Heart right ventricle (tissue), 16 donors: ENCODE data around the gene PLXNC1. TPM values are rescaled to one million over a fixed set of nuclear protein-coding genes. Genes with fewer than 3 reads are reported as not detected.

ENCODE experiments used
- ATAC-seq, 8 donors: fragments of 200-7000 bp; cut with Tn5 transposase; one replicate each; pipeline ENCODE4 v1.9.1; 2020; ENCODE audit warnings: mild to moderate bottlenecking in 8 of 8, moderate library complexity in 8 of 8, moderate number of reproducible peaks in 1 of 8
- DNase-seq, 2 donors: peaks; one replicate each; pipeline ENCODE4 v3.0.0-alpha.2; 2020
- H3K27ac ChIP-seq, 10 donors: fragments of 200-600 bp; sonication (generic) in 2 of 10; one replicate each; pipeline versions ENCODE4 v1.5.0 to v1.8.0; 2020 to 2022; ENCODE audit warnings: mild to moderate bottlenecking in 3 of 10
- H3K27me3 ChIP-seq, 7 donors: fragments of 200-600 bp; one replicate each; pipeline ENCODE4 v1.8.0; 2021 to 2022; ENCODE audit warnings: mild to moderate bottlenecking in 2 of 7
- H3K36me3 ChIP-seq, 9 donors: fragments of 200-600 bp; sonication (generic) in 1 of 9; one replicate each; pipeline versions ENCODE4 v1.5.0 to v1.8.0; 2020 to 2022; ENCODE audit warnings: mild to moderate bottlenecking in 2 of 9
- H3K4me1 ChIP-seq, 9 donors: fragments of 200-600 bp; sonication (generic) in 1 of 9; one replicate each; pipeline versions ENCODE4 v1.5.0 to v1.8.0; 2020 to 2022; ENCODE audit warnings: mild to moderate bottlenecking in 4 of 9
- H3K4me3 ChIP-seq, 10 donors: fragments of 200-600 bp; sonication (generic) in 2 of 10; one replicate each; pipeline versions ENCODE4 v1.5.0 to v1.8.0; 2020 to 2022; ENCODE audit warnings: mild to moderate bottlenecking in 7 of 10, moderate library complexity in 2 of 10
- H3K9me3 ChIP-seq, 11 donors: fragments of 200-600 bp in 10 of 11; sonication (generic) in 2 of 11; one replicate each; pipeline versions ENCODE4 v1.5.0 to v1.8.0; 2013 to 2022; ENCODE audit warnings: mild to moderate bottlenecking in 2 of 11, control low read depth in 1 of 11, moderate library complexity in 1 of 11
- CTCF ChIP-seq, 9 donors: fragments of 200-600 bp; sonication (generic) in 2 of 9; IDR thresholded peaks; one replicate each; pipeline versions ENCODE4 v1.5.0 to v1.8.0; 2021 to 2022; ENCODE audit warnings: antibody characterized with exemption in 9 of 9, mild to moderate bottlenecking in 5 of 9, moderate library complexity in 1 of 9
- WGBS, 2 donors: extraction: QIAGEN DNeasy Blood & Tissue Kit; methylation state at CpG; one replicate each; pipeline ENCODE4 v1.1.7; 2013; ENCODE audit warnings: inconsistent platforms in 1 of 2; 5-methylcytosine and 5-hydroxymethylcytosine counted together
- intact Hi-C, 10 donors: fragments of 100-400 bp; cut with DNase I; formaldehyde crosslinking; loops; one replicate each; pipeline versions ENCODE4 v1.11.1 to v1.14.2; 2022
- polyA plus RNA-seq, 2 donors: library from polyadenylated mRNA; stranded (reverse); fragments of 200-250 nt; gene quantifications; one replicate each; pipeline ENCODE4 v1.2.3, GENCODE V29; 2013
- total RNA-seq, 10 donors: library from RNA; stranded (reverse); fragmentation: NEBNext Ultra II Directional in 3 of 10; extraction: Animal tissue kit (Norgen Biotek cat#: 25700) in 3 of 10; gene quantifications; one replicate each; pipeline versions ENCODE4 v1.2.1 to v1.2.4, GENCODE V29; 2021 to 2023
- donor health status: Arrhythmogenic right ventricular cardiomyopathy.
- donor health status: ischemic (EF 13 %, LVEDD 7.1; RV severe dilation, severe dysfunction).
- donor health status: healthy with polysubstance abuse.
- donor health status: DM: no; HTN: yes; CAD: no.
- donor health status: DM: no; HTN: no; CAD: no.
- donor health status: ischemic (EF 25% LVEDD 6.9; RV normal size, moderate dysfunction).
- donor health status: ischemic (EF 25% LVEDD 5.7; RV mildly dilated, moderate dysfunction).
- donor health status: healthy.
- donor health status: DM: yes; HTN: yes; CAD: no.
- donor health status: Ischemic cardiomyopathy.
- donor health status: ischemic (EF 35%, LVEDD 5.7; RV mildly dilated, moderate dysfunction).
- donor health status: nonischemic (EF 11% LVEDD 7.7; RV severe dilation, severe dysfunction).
- donor health status: DM: yes; HTN: yes; CAD: no.
- donor health status: PGD.
- donor health status: ischemic (EF 29% LVEDD 5.4; RV normal size, mild dysfunction).
- donor health status: nonischemic (EF 23%, LVEDD 6.1; RV moderate dilation, normal function).

PLXNC1 gene
- total and polyA plus RNA-seq, 12 donors: 0.72 to 8.5 (median 2.7) TPM

DNA sequence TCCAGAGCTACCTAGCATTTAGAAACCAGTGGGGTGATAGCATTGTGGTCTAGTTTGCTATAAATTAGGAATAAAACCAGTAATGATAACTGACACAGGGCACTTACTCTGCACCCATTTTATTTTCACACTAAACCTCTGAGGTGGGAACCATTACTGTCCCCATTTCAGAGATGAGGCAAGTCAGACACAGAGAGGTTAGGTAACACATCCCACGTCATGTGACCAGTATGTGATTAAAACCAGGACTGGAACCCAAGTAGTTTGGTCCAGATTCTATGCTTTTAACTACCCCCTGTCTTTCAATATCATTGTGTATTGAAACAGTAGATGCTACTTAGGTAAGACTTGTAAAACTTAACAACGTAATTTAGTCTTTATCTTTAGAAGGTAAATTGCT lies 110.2 kb downstream of the PLXNC1 start:
- TF ChIP-seq CTCF (IDR thresholded peaks at IDR 0.05): no peak
- no peak overlapping the region for H3K27ac ChIP-seq
- peaks cover 0 to 38% (median 0%) of the 10 kb centered on the region in 9 donors for H3K36me3 ChIP-seq
- DNase-seq (no peak), ATAC-seq (no peak)
- H3K27me3 ChIP-seq: no peaks in the 10 kb centered on the region
- intact Hi-C loops: loop anchor here in 1 of 10 donors (5.0 kb wide), 1 partner anchor 34 kb away; no protein-coding TSS in a partner anchor
- no peaks in the 10 kb centered on the region for H3K9me3 ChIP-seq
- no peak overlapping the region for H3K4me3 ChIP-seq
- WGBS, 2 donors: 88 to 91% methylated on average over 2 of the region's 2 CpGs
- peaks cover 0 to 48% (median 32%) of the 10 kb centered on the region in 9 donors for H3K4me1 ChIP-seq

- no peak for DNase-seq
- Histone ChIP-seq H3K36me3 (peaks cover 0 to 40% (median 0%) of the 10 kb centered on the region in 9 donors), H3K27me3 (no peaks in the 10 kb centered on the region), H3K9me3 (no peaks in the 10 kb centered on the region), H3K4me3 (no peak overlapping the region), H3K27ac (peak overlapping the region in 5 of 10 donors; percentile 44 to 92 (median 84)), H3K4me1 (peaks cover 0 to 58% (median 38%) of the 10 kb centered on the region in 9 donors)
- TF ChIP-seq CTCF (IDR thresholded peaks at IDR 0.05): no peak
- 86 to 96% methylated on average over 3 of the region's 3 CpGs for WGBS, 2 donors
- intact Hi-C loops: loop anchor here in 1 of 10 donors (10.0 kb wide), 1 partner anchor 115 kb away; the partner anchor contains the start of gene PLXNC1
- no peak for ATAC-seq
Measured at GRCh38 chr12:94260017-94260416, 111.6 kb downstream of the PLXNC1 start.

DNA sequence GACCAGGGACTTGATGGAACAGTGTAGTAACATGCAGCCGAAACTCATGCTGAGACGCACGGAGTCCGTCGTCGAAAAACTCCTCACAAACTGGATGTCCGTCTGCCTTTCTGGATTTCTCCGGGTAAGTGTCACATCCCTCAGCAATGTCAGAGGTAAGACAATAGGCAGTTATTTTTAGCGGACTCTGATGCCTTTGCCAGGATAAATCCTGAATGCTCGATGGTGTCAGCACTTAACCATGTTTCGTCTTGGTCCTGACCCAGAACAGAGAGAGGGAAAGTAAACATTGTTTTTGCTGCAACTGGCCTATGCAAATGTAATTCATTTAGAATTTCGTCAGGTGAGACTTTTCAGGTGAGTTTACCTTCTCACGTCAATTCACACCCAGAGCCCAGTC lies 112.3 kb downstream of the PLXNC1 start:
- H3K36me3 ChIP-seq: peaks cover 0 to 37% (median 0%) of the 10 kb centered on the region in 9 donors
- no peaks in the 10 kb centered on the region for H3K27me3 ChIP-seq
- TF ChIP-seq CTCF (IDR thresholded peaks at IDR 0.05): no peak
- ATAC-seq: peak in 6 of 8 donors; percentile 18 to 69 (median 42)
- DNase-seq: no peak
- intact Hi-C loops: loop anchor here in 1 of 10 donors (10.0 kb wide), 1 partner anchor 116 kb away; the partner anchor contains the start of gene PLXNC1
- H3K27ac ChIP-seq: peak overlapping the region in 9 of 10 donors; percentile 14 to 94 (median 84)
- H3K9me3 ChIP-seq: no peaks in the 10 kb centered on the region
- 51 to 54% methylated on average over 13 of the region's 13 CpGs for WGBS, 2 donors
- H3K4me3 ChIP-seq: no peak overlapping the region
- H3K4me1 ChIP-seq: peaks cover 0 to 54% (median 38%) of the 10 kb centered on the region in 9 donors

GRCh38 chr12:94261119-94261518 lies 112.7 kb downstream of the PLXNC1 start:
- Histone ChIP-seq H3K4me3 (no peak overlapping the region), H3K36me3 (peaks cover 0 to 33% (median 0%) of the 10 kb centered on the region in 9 donors), H3K27ac (peak overlapping the region in 9 of 10 donors; percentile 79 to 94 (median 86)), H3K4me1 (peaks cover 0 to 58% (median 38%) of the 10 kb centered on the region in 9 donors), H3K27me3 (no peaks in the 10 kb centered on the region), H3K9me3 (no peaks in the 10 kb centered on the region)
- ATAC-seq (no peak), DNase-seq (no peak)
- intact Hi-C loops: loop anchor here in 1 of 10 donors (10.0 kb wide), 1 partner anchor 116 kb away; the partner anchor contains the start of gene PLXNC1
- no peak for TF ChIP-seq CTCF (IDR thresholded peaks at IDR 0.05)
- whole genome bisulfite sequencing, 2 donors: 66 to 75% methylated on average over 2 of the region's 2 CpGs
